Measurements from ENCODE around the gene CDC34.

CDC34 gene, protein sequence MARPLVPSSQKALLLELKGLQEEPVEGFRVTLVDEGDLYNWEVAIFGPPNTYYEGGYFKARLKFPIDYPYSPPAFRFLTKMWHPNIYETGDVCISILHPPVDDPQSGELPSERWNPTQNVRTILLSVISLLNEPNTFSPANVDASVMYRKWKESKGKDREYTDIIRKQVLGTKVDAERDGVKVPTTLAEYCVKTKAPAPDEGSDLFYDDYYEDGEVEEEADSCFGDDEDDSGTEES

DNA sequence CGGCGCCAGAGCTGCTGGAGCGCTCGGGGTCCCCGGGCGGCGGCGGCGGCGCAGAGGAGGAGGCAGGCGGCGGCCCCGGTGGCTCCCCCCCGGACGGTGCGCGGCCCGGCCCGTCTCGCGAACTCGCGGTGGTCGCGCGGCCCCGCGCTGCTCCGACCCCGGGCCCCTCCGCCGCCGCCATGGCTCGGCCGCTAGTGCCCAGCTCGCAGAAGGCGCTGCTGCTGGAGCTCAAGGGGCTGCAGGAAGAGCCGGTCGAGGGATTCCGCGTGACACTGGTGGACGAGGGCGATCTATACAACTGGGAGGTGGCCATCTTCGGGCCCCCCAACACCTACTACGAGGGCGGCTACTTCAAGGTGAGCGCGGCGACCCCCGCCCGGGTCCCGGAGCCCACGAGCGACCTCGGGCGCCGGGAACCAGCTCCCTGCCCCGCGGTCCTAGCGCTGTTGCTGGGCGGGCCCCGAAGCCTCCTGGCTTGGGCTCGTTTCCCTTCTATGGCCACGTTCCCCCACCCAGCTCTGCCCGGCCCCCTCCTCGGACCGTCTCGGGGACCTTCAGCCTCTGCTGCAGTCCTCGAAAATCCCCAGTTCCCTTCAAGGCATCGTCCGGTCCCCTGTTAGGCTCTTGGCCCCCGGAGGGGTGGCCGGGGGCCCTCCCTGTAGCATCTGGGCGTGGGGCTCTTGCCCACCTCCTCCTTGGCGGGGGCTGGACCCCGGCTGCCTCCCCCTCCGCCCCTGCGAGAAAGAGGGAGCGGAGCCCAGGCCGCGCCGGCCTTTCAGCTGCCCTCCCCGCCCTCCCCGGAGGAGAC is at the start of gene CDC34:
Gene CDC34, plus strand, starts transcription at position 8 of the 808 bp plus-strand sequence. Its CDS starts 172 bp downstream, at position 180.
- DNase-seq: no peak

DNA sequence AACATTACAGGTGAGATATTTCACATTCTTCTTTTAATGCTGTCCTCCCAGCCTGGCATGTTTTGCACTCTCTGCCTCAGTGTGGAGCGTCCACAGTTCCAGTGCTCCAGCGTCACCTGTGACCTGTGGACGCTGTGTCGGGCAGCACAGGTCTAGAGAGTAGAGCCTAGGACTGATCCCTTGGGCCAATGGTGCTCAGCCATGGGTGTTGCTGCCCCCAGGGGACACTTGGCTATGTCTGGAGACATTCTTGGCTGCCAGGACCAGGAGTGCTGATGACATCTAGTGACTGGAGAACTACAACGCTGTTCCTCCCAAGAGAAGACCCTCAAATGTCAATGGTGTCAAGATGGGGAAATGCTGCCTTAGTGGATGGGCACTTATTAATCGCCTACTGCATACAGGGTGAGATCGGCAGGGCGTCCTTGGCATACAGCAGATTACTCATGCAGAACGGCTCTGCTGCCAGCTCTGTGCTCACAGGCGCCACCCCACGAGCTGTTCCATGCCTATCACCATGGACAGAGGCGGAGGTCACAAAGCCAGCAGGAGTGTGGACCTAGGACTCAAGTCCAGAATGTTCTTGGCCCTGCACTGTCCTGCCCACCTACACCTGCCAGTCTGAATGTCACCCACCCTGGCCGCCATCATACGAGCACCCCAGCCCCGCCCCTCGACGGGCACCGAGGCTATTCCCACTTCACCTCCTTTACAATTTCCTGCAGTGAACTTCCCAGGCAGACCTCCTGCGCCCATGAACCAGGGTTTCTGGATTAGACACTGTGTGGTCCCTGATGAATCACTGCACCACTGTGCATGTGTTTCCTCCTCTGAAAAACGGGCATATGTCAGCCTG is 49.1 kb upstream of the CDC34 start:
- DNase-seq: no peak

DNA sequence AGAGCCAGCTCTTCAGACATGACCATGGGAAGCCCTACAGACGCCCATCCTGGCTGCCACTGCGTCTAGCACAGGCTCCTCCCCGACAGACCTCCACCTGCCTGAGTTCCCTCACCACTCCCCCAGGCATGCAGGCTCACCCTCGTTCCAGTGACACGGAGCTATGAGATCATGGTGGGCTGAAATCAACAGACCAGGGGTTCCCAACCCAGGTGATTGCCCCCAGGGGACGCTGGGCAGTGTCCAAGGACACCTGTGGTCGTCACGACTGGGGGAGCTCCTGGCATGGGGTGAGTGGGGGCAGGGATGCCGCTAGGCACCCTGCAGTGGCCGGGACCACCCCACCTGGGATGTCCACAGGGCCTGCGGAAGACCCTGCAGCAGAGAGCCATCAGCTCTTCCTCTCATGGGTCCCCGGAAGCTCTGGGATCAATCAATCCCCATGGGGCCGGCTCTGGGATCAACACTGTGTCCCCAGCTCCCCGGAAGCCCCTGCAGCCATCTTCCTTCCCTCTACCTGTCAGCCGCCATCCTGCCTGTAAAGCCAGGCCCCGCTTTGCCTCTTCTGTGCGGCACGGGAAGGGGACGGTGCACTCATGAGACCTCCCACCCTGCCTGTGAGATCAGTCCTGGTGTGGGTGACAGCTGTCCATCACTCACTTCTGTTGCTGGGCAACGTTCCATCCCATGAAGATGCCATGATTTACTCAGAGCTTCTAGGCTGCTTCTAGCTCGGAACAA is 48.1 kb upstream of the CDC34 start:
- DNase-seq: no peak

DNA sequence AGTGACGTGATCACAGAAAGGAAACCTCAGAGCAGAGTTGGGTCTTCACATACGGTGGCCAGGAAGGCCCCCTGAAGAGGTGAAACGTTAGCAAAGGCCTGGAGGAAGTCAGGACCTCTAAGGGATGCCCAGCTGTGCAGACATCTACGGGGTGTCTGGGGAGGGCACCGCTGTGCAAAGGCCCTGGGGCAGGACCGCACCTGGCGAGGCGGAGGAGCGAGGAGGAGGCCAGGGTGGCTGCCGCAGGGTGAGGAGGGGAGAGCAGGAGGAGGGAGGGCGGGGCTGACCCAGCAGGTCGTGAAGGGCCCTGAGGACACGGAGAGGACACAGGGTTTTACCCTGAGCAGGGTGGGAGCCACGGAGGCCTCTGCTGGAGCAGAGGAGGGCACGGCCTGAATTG is 47.1 kb upstream of the CDC34 start:
- DNase-seq: no peak

DNA sequence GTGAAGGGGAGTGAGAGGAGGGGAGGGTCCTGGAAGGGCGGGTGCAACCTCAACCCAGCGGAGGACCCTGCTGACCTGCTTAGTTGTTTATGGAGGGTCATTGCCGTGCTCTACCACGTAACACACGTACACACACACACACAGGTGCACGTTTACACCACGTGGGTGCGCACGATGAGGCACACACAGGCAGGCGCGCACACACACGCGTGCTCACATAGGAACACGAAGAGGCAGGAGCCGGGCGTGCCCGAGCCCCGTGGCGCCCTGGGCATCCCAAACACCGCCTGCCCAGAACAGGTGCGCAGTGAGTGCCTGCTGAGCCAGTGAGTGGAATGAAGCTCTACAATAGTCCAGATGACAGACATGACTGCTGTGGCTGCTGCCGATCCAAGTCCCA is 46.5 kb upstream of the CDC34 start:
- DNase-seq: no peak

DNA sequence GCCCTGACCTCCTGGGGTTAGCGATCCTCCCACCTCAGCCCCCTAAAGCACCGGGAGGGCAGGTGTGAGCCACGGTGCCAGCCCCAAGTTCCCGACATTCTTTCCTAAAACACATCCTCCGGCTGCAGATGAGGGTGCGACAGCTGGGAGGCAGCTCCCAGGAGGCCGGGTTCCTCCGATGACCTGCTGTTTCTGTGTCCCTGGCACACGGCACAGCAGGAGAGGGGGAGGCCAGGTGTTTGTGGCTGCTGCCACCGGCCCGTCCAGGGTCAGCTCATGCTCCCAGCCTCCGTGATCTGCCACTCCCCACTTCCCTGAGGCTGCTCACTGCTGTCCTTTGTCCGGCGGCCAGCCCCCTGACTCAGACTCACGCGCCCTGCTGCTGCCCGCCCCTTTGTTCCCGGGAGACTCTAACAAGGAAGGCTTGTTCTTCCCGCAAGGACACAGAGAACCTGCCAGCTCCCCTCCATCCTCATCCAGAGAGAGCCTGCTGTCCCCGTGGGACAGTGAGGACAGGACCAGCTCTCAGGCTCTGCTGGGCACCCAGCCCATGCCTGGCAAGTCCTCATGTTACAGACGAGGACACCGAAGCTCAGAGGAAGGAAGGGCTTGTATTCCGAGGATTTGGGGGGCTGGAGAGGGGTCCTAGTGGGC is 45.9 kb upstream of the CDC34 start:
- DNase-seq: no peak

DNA sequence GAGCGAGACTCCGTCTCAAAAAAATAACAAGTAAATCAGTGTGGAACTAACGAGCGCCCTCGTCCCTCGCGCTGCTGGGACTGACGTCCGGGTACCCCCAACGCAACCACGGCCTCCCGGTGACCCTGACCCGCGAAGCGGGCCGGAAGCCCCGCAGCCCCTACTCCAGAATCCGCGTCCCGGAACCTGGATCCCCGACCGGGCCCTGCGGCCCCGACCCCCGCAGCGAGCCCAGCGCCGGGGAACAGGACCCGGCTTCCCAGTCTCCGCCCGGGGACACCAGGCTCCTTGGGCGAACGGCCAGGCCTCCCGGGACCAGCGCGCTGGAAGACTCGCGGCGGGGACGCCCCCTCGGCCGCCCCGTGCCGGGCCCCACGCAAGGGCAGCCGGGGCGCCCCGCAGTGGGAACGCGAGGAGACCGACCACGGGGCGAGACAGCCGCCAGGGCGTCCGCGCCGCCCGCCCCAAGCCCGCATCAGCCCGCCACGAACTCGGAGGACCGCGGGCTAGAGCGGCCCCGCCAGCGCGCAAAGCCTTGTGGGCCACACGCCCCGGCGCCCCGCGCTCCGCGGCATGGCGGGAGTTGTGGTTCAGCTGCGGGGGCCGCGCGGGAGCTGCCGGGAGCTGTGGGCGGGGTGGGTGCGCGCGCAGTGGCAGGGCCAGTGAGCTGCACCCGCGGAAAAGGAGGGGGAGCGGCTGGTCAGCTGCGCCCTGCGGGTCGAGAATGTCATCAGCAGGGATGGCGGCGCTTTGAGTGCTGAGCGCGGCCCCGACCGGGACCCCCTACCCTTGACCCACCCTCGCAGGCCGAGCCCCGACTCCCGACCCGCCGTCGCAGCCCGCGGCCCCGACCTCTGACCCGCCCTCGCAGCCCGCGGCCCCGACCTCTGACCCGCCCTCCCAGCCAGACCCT is 42.8 kb upstream of the CDC34 start:
- peak; percentile 88 for DNase-seq

DNA sequence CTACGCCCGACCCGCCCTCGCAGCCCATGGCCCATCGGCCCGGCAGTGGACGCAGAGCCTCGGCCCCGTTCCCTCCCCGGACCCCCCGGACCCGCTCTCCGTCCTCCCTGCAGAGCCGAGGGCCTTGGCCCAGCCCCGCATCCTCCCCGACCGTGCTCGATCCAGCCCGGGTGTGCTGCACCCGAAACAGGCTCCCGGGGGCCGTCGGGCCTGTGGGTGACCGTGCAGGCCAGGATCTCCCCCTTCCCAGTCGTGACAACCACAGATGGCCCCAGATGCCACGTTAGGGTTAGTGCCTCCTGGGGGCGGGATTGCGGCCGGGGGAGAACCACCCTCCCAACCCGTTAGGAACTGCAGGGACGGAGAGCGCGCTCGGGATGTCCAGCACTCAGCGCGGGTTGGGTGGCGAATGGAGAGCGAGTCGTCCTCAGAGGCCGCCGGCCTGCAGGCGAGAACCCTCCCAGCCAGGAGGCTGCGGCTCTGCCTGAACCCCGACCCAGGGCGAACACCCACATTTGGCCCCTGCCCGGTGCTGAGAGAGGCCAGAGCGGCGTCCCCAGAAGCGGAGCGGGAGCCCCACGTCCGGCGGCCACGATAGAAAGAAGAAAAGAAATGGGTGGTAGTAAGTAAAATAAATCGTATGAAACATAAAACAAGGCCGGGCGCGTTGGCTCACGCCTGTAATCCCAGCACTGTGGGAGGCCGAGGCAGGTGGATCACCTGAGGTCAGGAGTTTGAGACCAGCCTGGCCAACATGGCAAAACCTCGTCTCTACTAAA is 42.0 kb upstream of the CDC34 start:
- no peak for DNase-seq

DNA sequence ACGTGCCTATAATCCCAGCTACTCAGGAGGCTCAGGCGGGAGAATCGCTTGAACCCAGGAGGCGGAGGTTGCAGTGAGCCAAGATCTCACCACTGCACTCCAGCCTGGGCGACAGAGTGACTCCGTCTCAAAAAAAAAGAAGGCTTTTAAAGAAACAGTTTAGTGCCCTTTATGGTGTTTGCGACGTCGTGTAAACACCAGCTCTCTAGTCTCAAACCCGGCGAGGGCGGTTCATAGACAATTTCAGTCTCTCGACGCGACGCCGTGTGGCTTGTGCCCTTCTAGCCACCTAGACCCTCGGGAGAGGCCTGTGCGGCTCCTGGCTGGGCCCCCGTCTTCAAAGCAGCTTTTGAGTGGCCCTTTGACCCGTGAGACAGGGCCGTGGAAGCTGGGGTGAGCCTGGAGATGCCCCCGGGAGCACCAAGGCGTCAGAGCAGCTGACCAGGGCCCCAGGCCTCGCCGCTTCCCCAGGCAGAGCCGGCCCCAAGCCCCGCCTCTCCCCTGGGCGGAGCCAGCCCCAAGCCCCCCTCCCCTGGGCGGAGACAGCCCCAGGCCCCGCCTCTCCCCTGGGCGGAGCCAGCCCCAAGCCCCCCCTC is 40.3 kb upstream of the CDC34 start:
- no peak for DNase-seq

DNA sequence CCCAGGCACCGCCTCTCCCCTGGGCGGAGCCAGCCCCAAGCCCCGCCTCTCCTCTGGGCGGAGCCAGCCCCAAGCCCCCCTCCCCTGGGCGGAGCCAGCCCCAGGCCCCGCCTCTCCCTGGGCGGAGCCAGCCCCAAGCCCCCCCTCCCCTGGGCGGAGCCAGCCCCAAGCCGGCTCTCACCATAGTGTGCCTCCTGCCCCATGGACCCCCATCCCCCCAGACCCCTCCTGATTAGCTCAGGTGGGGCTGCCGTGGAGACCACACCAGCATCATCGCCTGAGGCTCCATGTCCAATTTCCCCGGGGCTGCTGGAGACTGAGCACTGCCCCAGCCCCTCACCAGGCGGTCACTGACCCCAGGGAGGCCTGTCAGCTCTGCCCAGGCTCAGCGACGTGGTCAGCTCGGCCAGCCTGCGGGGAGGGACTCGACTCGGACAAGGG is 39.4 kb upstream of the CDC34 start:
- DNase-seq: no peak

DNA sequence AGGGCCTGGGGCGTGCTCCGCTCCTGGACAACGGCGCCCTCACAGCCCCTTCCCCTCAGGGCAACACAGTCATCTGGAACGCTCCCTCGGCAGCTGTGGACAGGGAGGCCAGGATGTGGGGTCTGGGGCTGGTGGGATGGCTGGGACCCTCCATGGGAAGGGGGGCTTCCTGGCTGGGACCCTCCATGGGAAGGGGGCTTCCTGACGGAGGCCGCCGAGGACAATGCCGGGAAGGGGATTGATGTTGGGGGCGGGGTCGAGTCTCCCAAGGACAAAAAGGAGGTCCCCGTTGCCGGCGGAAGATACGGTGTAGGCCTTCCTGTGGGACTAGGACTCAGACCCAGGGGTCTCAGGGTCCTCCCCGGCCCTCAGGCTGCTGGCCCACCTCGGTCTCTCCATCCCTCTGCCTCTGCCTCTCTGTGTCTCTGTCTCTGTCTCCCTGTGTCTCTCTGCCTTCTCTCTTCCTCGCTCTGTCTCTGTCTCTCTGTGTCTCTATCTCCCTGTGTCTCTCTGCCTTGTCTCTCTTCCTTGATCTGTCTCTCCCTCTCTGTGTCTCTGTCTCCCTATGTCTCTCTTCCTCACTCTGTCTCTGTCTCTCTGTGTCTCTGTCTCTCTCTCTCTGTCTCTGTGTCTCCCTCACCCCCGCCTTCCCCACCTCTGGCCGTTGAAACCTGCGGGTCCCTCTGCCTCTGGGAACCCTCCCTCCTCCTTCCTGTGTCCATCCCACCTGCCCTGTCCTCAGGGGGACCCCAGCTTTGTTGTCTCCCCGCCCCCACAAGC is 38.0 kb upstream of the CDC34 start:
- no peak for DNase-seq

DNA sequence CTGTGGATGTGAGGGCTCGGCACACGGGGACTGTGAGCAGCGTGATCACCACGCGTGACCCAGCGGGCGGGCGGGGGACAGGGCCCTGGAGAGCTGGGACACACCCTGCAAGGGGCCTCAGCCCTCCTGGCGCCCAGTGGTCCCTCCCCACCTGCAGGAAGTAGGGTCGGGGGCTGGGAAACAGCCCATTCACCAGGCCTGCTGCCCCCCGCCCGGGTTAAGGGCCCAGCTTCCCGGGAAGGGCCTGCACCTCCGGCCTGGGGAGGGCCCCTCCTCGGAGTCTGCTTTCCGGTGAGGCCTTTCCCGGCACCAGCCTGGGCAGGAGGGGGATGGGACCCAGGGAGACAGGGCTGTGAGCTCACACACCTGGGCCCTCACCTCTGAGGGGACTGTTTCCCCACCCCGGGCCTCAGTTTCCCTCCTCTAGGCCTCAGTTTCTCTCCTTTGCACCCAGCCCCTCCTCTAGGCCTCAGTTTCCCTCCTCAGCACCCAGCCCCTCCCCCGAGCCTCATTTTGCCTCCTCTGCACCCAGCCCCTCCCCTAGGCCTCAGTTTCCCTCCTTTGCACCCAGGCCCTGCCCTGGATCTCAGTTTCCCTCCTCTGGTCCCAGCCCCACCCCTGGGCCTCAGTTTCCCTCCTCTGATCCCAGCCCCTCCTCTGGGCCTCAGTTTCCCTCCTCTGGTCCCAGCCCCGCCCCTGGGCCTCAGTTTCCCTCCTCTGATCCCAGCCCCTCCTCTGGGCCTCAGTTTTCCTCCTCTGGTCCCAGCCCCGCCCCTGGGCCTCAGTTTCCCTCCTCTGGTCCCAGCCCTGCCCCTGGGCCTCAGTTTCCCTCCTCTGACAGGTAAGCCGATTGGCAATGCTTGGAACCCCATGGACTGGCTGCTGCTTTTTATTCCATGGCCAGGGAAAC is 37.1 kb upstream of the CDC34 start:
- no peak for DNase-seq

DNA sequence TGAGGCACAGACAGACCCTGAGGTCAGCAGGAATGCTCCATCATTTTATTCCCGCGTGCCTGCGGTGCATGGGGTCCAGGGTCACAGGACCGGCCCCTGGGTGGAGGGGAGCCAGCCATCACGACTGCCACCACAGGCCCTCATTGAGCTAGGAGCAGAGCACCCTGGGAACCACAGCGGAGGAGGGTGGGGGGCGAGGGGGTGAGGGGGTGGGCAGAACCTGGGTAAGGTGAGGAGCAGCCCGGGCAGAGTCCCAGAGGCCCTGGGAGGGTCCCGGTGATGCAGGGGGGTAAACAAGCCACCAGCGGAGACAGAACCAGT is 36.5 kb upstream of the CDC34 start:
- no peak for DNase-seq

DNA sequence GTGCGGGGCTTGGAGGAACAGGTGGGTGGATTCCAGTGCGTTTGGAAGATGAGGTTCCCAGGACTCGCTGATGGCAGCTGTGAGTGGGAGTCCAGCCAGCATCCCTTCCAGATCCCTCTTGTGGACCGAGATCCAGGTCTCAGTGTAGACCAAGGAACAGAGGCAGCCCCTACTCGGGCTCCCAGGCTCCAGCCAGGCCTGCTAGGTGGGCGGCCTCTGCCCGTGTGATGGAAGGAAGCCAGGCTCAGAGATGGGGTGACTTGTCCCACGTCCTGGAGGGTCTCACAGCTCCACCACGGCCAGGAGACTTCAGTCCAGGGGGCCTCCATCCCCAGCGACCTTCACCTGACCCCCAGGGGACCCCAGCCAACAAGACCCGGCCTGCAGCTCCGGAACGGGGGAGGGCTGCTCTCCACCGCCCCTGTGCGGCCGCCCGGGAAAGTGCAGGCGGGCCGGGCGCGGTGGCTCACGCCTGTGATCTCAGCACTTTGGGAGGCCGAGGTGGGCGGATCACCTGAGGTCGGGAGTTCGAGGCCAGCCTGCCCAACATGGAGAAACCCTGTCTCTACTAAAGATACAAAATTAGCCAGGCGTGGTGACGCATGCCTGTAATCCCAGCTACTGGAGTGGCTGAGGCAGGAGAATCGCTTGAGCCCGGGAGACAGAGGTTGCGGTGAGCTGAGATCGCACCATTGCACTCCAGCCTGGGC is 36.0 kb upstream of the CDC34 start:
- peak; percentile 22 for DNase-seq

DNA sequence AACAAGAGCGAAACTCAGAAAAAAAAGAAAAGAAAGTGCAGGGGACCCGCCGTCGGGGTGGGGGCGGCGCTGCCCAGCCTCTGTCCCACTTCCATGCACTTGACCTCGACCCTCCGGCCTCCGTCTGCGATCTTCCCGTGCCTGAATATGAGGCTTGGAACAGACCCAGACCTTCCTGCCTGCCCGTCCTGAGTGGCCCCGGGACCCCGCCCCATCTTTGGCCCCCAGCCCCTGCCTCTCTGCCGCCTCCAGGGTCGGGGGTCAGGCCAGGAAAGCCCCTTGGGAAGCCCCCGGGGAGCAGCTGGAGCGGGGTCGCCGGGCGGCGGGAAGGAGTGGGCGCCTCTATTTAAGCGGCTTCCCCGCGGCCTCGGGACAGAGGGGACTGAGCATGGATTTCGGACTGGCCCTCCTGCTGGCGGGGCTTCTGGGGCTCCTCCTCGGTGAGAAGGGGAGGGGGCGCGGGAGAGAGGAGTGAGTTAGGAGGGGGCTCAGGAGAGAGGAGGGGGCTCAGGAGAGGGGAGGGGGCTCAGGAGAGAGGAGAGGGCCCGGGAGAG is 35.4 kb upstream of the CDC34 start, which contains the start of gene MADCAM1:
Gene MADCAM1, plus strand, starts transcription at position 375 of the 554 bp plus-strand sequence. Its CDS starts 14 bp downstream, at position 389.
- DNase-seq: no peak

DNA sequence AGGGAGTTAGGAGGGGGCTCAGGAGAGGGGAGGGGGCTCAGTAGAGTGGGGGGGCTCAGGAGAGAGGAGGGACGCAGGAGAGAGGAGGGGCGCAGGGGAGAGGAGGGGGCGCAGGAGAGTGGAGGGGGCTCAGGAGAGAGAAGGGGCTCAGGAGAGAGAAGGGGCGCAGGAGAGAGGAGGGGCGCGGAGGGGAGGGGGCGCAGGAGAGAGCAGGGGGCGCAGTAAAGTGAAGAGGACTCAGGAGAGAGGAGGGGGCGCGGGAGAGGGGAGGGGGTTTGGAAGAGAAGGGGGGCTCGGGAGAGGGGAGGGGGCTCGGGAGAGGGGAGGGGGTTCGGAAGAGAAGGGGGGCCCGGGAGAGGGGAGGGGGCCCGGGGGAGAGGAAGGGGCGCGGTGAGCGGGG is 34.6 kb upstream of the CDC34 start:
- no peak for DNase-seq

DNA sequence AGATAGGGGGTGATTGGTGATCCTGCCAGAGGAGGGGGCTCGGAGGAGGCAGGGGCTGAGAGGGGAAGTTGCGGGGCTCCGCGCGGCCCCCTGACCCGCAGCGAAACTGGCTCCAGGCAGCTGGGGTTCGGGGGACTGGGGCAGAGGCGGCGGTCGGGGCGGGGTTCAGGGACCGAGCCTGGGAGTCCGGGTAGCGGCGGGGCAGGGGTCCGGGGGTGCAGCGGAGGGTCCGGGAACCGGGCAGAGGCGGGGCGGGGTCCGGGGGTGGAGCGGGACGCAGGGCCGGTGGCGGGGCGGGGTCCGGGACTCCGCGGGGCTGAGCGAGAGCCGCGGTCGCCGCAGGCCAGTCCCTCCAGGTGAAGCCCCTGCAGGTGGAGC is 34.1 kb upstream of the CDC34 start:
- DNase-seq: no peak

Measured in activated CD4-positive, alpha-beta T cell treated with anti-CD3 and anti-CD28 coated beads for 1 hour (primary cell).